SK-N-MC (cell line): ENCODE results near the gene DPP8.

ENCODE experiments used
- EZH2 ChIP-seq: fragments of 200-600 bp; sonication (generic); IDR thresholded peaks from one replicate; pipeline ENCODE4 v1.6.1; 2017; ENCODE audit warnings: antibody characterized with exemption
- POLR2AphosphoS5 ChIP-seq: IDR thresholded peaks from 2 replicates; pipeline ENCODE4 v1.6.1; 2012; ENCODE audit warnings: mild to moderate bottlenecking, low read depth, low read length, borderline replicate concordance

DNA sequence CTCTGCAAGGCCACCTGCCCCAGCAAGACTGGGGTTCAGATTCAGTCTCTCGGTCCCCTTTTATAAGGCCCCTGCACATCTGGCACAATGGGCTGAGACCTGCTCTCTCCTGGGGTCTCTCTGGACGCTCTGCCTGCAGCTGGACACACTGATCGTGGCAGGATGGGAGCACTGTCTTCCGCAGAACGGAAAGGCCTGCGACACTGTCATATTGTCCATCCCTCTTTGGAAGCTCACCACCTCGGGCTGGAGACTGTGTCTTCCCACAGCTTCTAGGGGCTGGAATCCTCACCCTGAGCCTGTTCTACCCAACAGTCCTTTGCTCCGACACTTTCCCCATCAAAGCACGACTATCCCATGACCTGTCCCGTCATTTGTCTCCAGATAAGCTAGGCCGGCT lies 83.3 kb downstream of the DPP8 start:
- TF ChIP-seq EZH2 (no peak), POLR2AphosphoS5 (no peak)
